GM12875 (cell line): ENCODE results near the gene HMX2.

Source experiments
- H3K4me3 ChIP-seq: one replicate; pipeline ENCODE4 v1.5.1; 2011; ENCODE audit warnings: low read depth, low read length, control low read depth
- CTCF ChIP-seq: IDR thresholded peaks from 2 replicates; pipeline ENCODE4 v1.5.1; 2011; ENCODE audit warnings: low read depth, mild to moderate bottlenecking, control low read depth, inconsistent platforms, low read length, moderate library complexity, borderline replicate concordance; ENCODE audit not compliant: insufficient read depth

The HMX2 gene, protein sequence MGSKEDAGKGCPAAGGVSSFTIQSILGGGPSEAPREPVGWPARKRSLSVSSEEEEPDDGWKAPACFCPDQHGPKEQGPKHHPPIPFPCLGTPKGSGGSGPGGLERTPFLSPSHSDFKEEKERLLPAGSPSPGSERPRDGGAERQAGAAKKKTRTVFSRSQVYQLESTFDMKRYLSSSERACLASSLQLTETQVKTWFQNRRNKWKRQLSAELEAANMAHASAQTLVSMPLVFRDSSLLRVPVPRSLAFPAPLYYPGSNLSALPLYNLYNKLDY

GRCh38 chr10:123147635-123148413 lies at the start of gene HMX2:
HMX2 (plus strand) TSS chr10:123148136; CDS start chr10:123148379, 243 bp downstream.
- H3K4me3 ChIP-seq, result peak within 1 kb of the TSS; percentile 89
- TF ChIP-seq CTCF, result peak; percentile 22; the same call in 1 of the 2 replicates

DNA sequence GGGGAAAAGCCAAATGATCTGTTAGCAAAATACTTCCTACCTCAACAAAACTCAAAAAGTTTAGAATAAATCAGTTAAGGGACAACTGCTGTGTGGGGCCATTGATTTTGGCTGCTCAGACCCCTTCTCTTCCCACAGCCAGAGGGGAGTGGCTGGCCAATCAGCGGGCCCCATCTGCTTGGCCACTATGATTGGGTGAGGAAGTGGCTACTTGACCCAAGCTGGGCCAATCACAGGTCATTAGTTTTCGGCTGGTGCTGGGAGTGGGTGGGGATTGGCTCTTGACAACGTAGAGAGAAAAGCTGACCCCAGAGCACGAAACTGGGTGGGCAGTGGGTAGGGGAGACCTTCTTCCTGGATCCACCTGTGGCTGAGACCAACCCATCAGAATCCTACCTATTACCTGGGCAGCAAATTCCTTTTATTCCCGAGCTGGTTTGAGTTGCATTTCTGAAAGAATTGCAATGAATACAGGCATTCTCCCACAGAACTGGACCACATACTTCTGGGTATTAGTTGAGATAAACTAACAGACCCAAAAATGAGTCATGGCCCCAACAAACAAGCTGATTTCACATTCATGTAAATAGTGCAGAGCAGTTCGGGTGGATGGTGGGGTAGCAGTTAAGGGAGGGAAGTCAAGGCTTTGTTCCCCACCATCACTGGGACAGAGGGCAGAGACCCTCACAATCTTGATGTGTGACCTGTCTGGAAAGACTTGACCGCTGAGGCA lies 47.7 kb upstream of the HMX2 start:
- TF ChIP-seq CTCF, result no peak
- H3K4me3 ChIP-seq, result no peak overlapping the region

DNA sequence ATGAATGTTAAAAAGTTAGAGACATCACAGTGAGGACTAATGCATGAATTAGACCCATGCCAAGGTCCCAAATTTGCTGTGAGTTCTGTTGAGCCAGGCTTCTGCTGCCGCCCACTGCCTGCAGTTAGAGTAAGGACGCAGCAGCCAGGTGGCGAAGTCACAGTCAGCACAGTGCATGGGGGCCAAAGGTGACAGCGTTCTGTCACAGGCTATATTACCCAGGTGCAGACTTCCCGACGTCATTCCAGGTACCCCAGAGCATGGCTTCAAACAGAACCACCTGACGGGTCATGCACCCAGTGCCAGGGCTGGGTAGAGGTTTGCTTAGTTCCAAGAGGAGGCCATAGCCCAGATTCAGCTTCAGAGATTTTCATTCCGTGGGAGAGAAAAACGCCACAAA lies 46.1 kb upstream of the HMX2 start:
- H3K4me3 ChIP-seq, result no peak overlapping the region
- TF ChIP-seq CTCF, result no peak

DNA sequence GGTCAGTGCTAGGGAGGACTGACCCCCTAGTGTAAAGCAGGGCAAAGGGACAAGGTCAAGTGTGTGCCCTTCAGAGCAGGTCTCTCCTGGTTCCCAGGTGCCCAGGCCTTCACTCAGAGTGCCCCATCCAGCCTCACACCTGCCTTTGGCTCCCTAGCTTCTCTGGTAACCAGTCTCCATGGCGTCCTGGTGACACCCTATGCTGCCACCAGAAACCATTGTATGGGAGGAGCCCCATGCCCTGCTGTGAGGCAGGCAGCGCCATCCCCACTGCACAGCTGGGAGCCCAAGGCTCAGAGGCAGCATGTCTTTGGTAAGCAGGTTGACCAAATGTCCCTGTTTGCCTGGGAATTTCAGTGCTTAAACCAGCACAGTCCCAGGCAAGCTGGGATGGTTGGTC lies 45.3 kb upstream of the HMX2 start:
- H3K4me3 ChIP-seq, result no peak overlapping the region
- TF ChIP-seq CTCF, result no peak

GRCh38 chr10:123103944-123104343 lies 44.0 kb upstream of the HMX2 start:
- no peak overlapping the region for H3K4me3 ChIP-seq
- no peak for TF ChIP-seq CTCF

DNA sequence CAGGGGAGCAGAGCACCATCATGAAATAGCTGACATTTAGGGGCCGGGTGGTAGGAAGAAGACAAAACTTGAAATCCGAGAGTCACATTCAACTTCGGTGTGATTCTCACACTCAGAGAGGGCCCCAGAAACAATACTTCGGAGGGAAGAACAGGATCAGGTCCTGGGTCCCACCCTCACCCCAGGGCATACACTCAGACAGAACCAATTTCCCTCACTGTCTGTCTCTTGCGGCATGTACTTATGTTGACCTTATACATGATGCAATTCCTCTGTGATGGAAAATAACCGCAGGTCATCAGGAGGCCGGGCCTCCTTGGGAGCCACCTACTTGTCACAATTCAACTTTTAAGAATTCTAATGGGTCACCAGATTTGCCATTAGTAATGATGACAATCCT lies 38.5 kb upstream of the HMX2 start:
- TF ChIP-seq CTCF, result no peak

More for the DNA sequence above, 38.5 kb upstream of the HMX2 start:
- H3K4me3 ChIP-seq, result no peak overlapping the region
